DOHH2 (cell line): ENCODE data around the gene FZD1.

Source experiments
- H3F3A ChIP-seq: fragments of 200-600 bp; sonication (generic), shearing (Covaris generic); 2 replicates; pipeline ENCODE4 v1.6.0; 2016; ENCODE audit warnings: antibody characterized with exemption, mild to moderate bottlenecking; ENCODE audit not compliant: control insufficient read depth, insufficient read depth
- H3K27ac ChIP-seq: fragments of 200-600 bp; sonication (generic); 2 replicates; pipeline ENCODE4 v1.5.1; 2014; ENCODE audit warnings: low read depth, mild to moderate bottlenecking, low read length, moderate library complexity
- H3K27me3 ChIP-seq: fragments of 200-600 bp; sonication (generic); 2 replicates; pipeline ENCODE4 v1.6.1; 2014; ENCODE audit warnings: mild to moderate bottlenecking, low read length, mixed read lengths; ENCODE audit not compliant: control insufficient read depth
- H3K36me3 ChIP-seq: fragments of 200-600 bp; sonication (generic); 2 replicates; pipeline ENCODE4 v1.6.1; 2014; ENCODE audit warnings: mild to moderate bottlenecking, low read length, moderate library complexity, mixed read lengths; ENCODE audit not compliant: control insufficient read depth
- H3K4me1 ChIP-seq: fragments of 200-600 bp; sonication (generic); 2 replicates; pipeline ENCODE4 v1.6.1; 2014; ENCODE audit warnings: mild to moderate bottlenecking, low read length, mixed read lengths; ENCODE audit not compliant: control insufficient read depth
- H3K4me2 ChIP-seq: fragments of 200-600 bp; sonication (generic); 2 replicates; pipeline ENCODE4 v1.6.0; 2014; ENCODE audit warnings: mild to moderate bottlenecking, low read length, moderate library complexity
- H3K4me3 ChIP-seq: fragments of 200-600 bp; sonication (generic); 2 replicates; pipeline ENCODE4 v1.5.1; 2014; ENCODE audit warnings: mild to moderate bottlenecking, low read length, mixed read lengths
- H3K79me2 ChIP-seq: fragments of 200-600 bp; sonication (generic); 2 replicates; pipeline ENCODE4 v1.6.1; 2014; ENCODE audit warnings: mild to moderate bottlenecking, low read length, mixed read lengths; ENCODE audit not compliant: control insufficient read depth
- H3K9me2 ChIP-seq: fragments of 200-600 bp; sonication (generic); replicated peaks from 2 replicates; pipeline ENCODE4 v1.6.1; 2014; ENCODE audit warnings: mild to moderate bottlenecking, low read length, mixed read lengths; ENCODE audit not compliant: control insufficient read depth
- H3K9me3 ChIP-seq: fragments of 200-600 bp; sonication (generic); 2 replicates; pipeline ENCODE4 v1.6.1; 2014; ENCODE audit warnings: antibody characterized with exemption, low read length, mixed read lengths; ENCODE audit not compliant: control insufficient read depth, insufficient read depth
- H4K20me1 ChIP-seq: fragments of 200-600 bp; sonication (generic); 2 replicates; pipeline ENCODE4 v1.6.0; 2014; ENCODE audit warnings: low read depth, mild to moderate bottlenecking, antibody characterized with exemption, low read length, moderate library complexity; ENCODE audit not compliant: control insufficient read depth, insufficient read depth
- CTCF ChIP-seq: fragments of 200-600 bp; sonication (generic); IDR thresholded peaks from one replicate; pipeline ENCODE4 v1.5.1; 2014; ENCODE audit warnings: antibody characterized with exemption, mild to moderate bottlenecking, low read depth, low read length; ENCODE audit not compliant: poor library complexity, severe bottlenecking
- EZH2phosphoT487 ChIP-seq: fragments of 200-600 bp; sonication (generic); IDR thresholded peaks from 2 replicates; pipeline ENCODE4 v1.6.1; 2017; ENCODE audit warnings: borderline replicate concordance, mild to moderate bottlenecking, antibody characterized with exemption, low read length, moderate library complexity, mixed read lengths

Gene FZD1

GRCh38 chr7:91249506-91250233 is 14.6 kb upstream of the FZD1 start:
- Histone ChIP-seq H3K27me3 (no peaks in the 10 kb centered on the region), H3K4me1 (no peaks in the 10 kb centered on the region), H3F3A (no peaks in the 10 kb centered on the region), H3K79me2 (no peaks in the 10 kb centered on the region), H3K27ac (no peak overlapping the region), H3K9me2 (no peaks in the 10 kb centered on the region), H3K4me2 (no peak overlapping the region), H4K20me1 (no peaks in the 10 kb centered on the region), H3K36me3 (no peaks in the 10 kb centered on the region), H3K9me3 (no peaks in the 10 kb centered on the region), H3K4me3 (no peak overlapping the region)
- no peak for TF ChIP-seq CTCF
- TF ChIP-seq EZH2phosphoT487 = no peak

DNA sequence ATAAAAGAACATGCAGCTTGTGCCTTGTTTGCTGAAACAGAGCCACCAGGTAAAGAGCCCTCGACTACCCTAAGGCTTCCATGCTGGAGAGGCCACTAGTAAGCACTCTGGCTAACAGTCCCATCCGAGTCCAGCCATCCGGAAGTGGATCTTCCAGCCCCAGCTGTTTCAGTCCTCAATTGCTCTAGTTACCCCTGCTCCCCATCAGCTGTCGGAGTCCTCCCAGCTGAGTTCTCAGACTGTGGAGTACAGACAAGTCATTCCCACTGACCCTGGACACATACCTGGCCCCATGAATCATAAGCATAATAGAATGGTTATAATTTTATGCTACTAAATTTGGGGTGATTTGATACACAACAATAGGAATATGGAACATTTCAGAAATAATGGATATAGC is 13.5 kb upstream of the FZD1 start:
- no peak overlapping the region for H3K4me2 ChIP-seq
- H3K4me3 ChIP-seq = no peak overlapping the region
- no peaks in the 10 kb centered on the region for H3K27me3 ChIP-seq
- no peaks in the 10 kb centered on the region for H3F3A ChIP-seq
- H3K9me2 ChIP-seq = no peaks in the 10 kb centered on the region
- H4K20me1 ChIP-seq = no peaks in the 10 kb centered on the region
- H3K36me3 ChIP-seq = no peaks in the 10 kb centered on the region
- H3K4me1 ChIP-seq = no peaks in the 10 kb centered on the region
- H3K79me2 ChIP-seq = no peaks in the 10 kb centered on the region
- H3K27ac ChIP-seq = no peak overlapping the region
- no peaks in the 10 kb centered on the region for H3K9me3 ChIP-seq
- TF ChIP-seq CTCF (no peak), EZH2phosphoT487 (no peak)

DNA sequence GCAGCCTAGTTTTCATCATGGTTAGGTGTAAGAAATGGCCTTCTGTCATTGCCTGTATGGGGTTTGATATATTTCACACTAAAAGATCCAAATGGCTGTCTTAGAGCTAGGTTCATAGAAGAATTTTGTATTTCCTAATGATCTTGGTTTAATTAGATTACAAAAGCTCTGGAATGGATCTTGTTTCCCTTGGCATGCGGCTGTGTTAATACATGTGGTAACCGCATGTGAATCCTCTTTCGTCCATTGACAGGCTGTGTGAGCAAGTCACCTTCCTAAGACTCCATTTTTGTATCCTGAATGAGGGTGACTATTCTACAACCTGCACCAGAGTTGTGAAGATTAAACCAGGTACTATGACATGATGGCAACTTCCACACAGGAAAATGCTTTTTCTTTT is 12.4 kb upstream of the FZD1 start:
- no peaks in the 10 kb centered on the region for H3K79me2 ChIP-seq
- H3K9me3 ChIP-seq = no peaks in the 10 kb centered on the region; the same call in 1 of the 2 replicates
- H3K36me3 ChIP-seq = no peaks in the 10 kb centered on the region
- no peaks in the 10 kb centered on the region for H4K20me1 ChIP-seq
- H3K27ac ChIP-seq = no peak overlapping the region
- H3K27me3 ChIP-seq = no peaks in the 10 kb centered on the region
- H3K9me2 ChIP-seq = no peaks in the 10 kb centered on the region
- TF ChIP-seq CTCF (no peak), EZH2phosphoT487 (no peak)
- no peak overlapping the region for H3K4me2 ChIP-seq
- no peak overlapping the region for H3K4me3 ChIP-seq
- no peaks in the 10 kb centered on the region for H3F3A ChIP-seq
- H3K4me1 ChIP-seq = no peaks in the 10 kb centered on the region
